Heart left ventricle (tissue), 16 donors: ENCODE results near the gene DIP2B. TPM values are rescaled to one million over a fixed set of nuclear protein-coding genes. Genes with fewer than 3 reads are reported as not detected.

Experiments
- ATAC-seq, 4 donors: fragments of 200-7000 bp; cut with Tn5 transposase; one replicate each; pipeline ENCODE4 v1.9.1; 2020 to 2022; ENCODE audit warnings: moderate library complexity in 4 of 4, mild to moderate bottlenecking in 3 of 4, moderate number of reproducible peaks in 1 of 4
- DNase-seq, 5 donors: peaks; one replicate each; pipeline ENCODE4 v3.0.0-alpha.2; 2020
- H3K27ac ChIP-seq, 12 donors: fragments of 200-600 bp; sonication (generic) in 4 of 12; one replicate each; pipeline versions ENCODE4 v1.5.0 to v1.8.0; 2016 to 2022; ENCODE audit warnings: mild to moderate bottlenecking in 2 of 12
- H3K27me3 ChIP-seq, 9 donors: fragments of 200-600 bp; sonication (generic) in 2 of 9; one replicate each; pipeline versions ENCODE4 v1.5.1 to v1.8.0; 2016 to 2022; ENCODE audit warnings: mild to moderate bottlenecking in 3 of 9
- H3K36me3 ChIP-seq, 9 donors: fragments of 200-600 bp; sonication (generic) in 2 of 9; one replicate each; pipeline versions ENCODE4 v1.5.0 to v1.8.0; 2018 to 2022; ENCODE audit warnings: mild to moderate bottlenecking in 2 of 9
- H3K4me1 ChIP-seq, 12 donors: fragments of 200-600 bp; sonication (generic) in 4 of 12; one replicate each; pipeline versions ENCODE4 v1.5.0 to v1.8.0; 2016 to 2022; ENCODE audit warnings: mild to moderate bottlenecking in 3 of 12
- H3K4me3 ChIP-seq, 12 donors: fragments of 200-600 bp; sonication (generic) in 4 of 12; one replicate each; pipeline versions ENCODE4 v1.5.0 to v1.8.0; 2017 to 2022; ENCODE audit warnings: mild to moderate bottlenecking in 9 of 12, moderate library complexity in 4 of 12
- H3K9me3 ChIP-seq, 12 donors: fragments of 200-600 bp; sonication (generic) in 4 of 12; one replicate each; pipeline versions ENCODE4 v1.5.0 to v1.8.0; 2016 to 2022; ENCODE audit warnings: mild to moderate bottlenecking in 1 of 12
- POLR2A ChIP-seq, 2 donors: fragments of 450-650 bp; IDR thresholded peaks; one replicate each; pipeline ENCODE4 v1.6.1; 2017; ENCODE audit warnings: antibody characterized with exemption in 2 of 2, mild to moderate bottlenecking in 2 of 2, moderate library complexity in 2 of 2
- WGBS, 4 donors: extraction: QIAGEN DNeasy Blood & Tissue Kit in 2 of 4; methylation state at CpG; one replicate each; pipeline versions ENCODE4 v1.1.5 to v1.1.7; 2013 to 2018; 5-methylcytosine and 5-hydroxymethylcytosine counted together
- intact Hi-C, 10 donors: fragments of 100-400 bp; cut with DNase I; formaldehyde crosslinking; loops; one replicate each; pipeline versions ENCODE4 v1.11.1 to v1.14.2; 2022
- polyA plus RNA-seq, 2 donors: library from polyadenylated mRNA; stranded (reverse); fragments of 200-250 nt; gene quantifications; one replicate each; pipeline ENCODE4 v1.2.3, GENCODE V29; 2013
- total RNA-seq, 9 donors: library from RNA; depleted of rRNA in 2 of 9; stranded (reverse); fragments of >200 nt in 2 of 9; fragmentation: NEBNext Ultra II Directional in 3 of 9; extraction: Animal tissue kit (Norgen Biotek cat#: 25700) in 3 of 9; gene quantifications; one replicate each; pipeline versions ENCODE4 v1.1.0 to v1.2.4, GENCODE V29; 2016 to 2023
- TF ChIP-seq, protein P1 (sequence below), 12 donors: fragments of 200-600 bp; sonication (generic) in 4 of 12; IDR thresholded peaks; one replicate each; pipeline versions ENCODE4 v1.5.0 to v1.8.0; 2018 to 2022; ENCODE audit warnings: antibody characterized with exemption in 12 of 12, mild to moderate bottlenecking in 5 of 12
- donor health status: ischemic (EF 13 %, LVEDD 7.1; RV severe dilation, severe dysfunction).
- donor health status: healthy with polysubstance abuse.
- donor health status: DM: no; HTN: yes; CAD: no.
- donor health status: DM: no; HTN: no; CAD: no.
- donor health status: ischemic (EF 25% LVEDD 6.9; RV normal size, moderate dysfunction).
- donor health status: ischemic (EF 25% LVEDD 5.7; RV mildly dilated, moderate dysfunction).
- donor health status: healthy.
- donor health status: DM: yes; HTN: yes; CAD: no.
- donor health status: ischemic (EF 35%, LVEDD 5.7; RV mildly dilated, moderate dysfunction).
- donor health status: nonischemic (EF 11% LVEDD 7.7; RV severe dilation, severe dysfunction).
- donor health status: DM: yes; HTN: yes; CAD: no.
- donor health status: PGD.
- donor health status: ischemic (EF 29% LVEDD 5.4; RV normal size, mild dysfunction).
- donor health status: nonischemic (EF 23%, LVEDD 6.1; RV moderate dilation, normal function).

The DIP2B gene
- total and polyA plus RNA-seq, 11 donors, result 3.4 to 25.0 (median 16.7) TPM

GRCh38 chr12:50720085-50720484, 215.3 kb downstream of the DIP2B start:
- DNase-seq (no peak), ATAC-seq (no peak)
- Histone ChIP-seq H3K36me3 (peaks cover 0 to 99% (median 88%) of the 10 kb centered on the region in 9 donors), H3K4me3 (no peak overlapping the region), H3K9me3 (no peaks in the 10 kb centered on the region), H3K4me1 (peaks cover 0 to 21% (median 0%) of the 10 kb centered on the region in 12 donors), H3K27ac (no peak overlapping the region), H3K27me3 (no peaks in the 10 kb centered on the region)
- WGBS, 4 donors, result 90 to 100% (median 97%) methylated on average over 3 of the region's 3 CpGs
- no peak for TF ChIP-seq POLR2A (IDR thresholded peaks at IDR 0.05)
- TF ChIP-seq, protein P1, sequence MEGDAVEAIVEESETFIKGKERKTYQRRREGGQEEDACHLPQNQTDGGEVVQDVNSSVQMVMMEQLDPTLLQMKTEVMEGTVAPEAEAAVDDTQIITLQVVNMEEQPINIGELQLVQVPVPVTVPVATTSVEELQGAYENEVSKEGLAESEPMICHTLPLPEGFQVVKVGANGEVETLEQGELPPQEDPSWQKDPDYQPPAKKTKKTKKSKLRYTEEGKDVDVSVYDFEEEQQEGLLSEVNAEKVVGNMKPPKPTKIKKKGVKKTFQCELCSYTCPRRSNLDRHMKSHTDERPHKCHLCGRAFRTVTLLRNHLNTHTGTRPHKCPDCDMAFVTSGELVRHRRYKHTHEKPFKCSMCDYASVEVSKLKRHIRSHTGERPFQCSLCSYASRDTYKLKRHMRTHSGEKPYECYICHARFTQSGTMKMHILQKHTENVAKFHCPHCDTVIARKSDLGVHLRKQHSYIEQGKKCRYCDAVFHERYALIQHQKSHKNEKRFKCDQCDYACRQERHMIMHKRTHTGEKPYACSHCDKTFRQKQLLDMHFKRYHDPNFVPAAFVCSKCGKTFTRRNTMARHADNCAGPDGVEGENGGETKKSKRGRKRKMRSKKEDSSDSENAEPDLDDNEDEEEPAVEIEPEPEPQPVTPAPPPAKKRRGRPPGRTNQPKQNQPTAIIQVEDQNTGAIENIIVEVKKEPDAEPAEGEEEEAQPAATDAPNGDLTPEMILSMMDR (IDR thresholded peaks at IDR 0.05), result no peak
- intact Hi-C loops, result no loop called here

GRCh38 chr12:50720501-50720900, 215.7 kb downstream of the DIP2B start:
- no peaks in the 10 kb centered on the region for H3K9me3 ChIP-seq
- H3K4me1 ChIP-seq, result peaks cover 0 to 21% (median 4%) of the 10 kb centered on the region in 12 donors
- WGBS, 4 donors, result 86 to 95% (median 91%) methylated on average over 5 of the region's 5 CpGs
- ATAC-seq, result no peak
- no peak overlapping the region for H3K27ac ChIP-seq
- H3K27me3 ChIP-seq, result no peaks in the 10 kb centered on the region
- intact Hi-C loops, result no loop called here
- H3K36me3 ChIP-seq, result peaks cover 0 to 99% (median 88%) of the 10 kb centered on the region in 9 donors
- TF ChIP-seq, protein P1 (IDR thresholded peaks at IDR 0.05), result no peak
- no peak for TF ChIP-seq POLR2A (IDR thresholded peaks at IDR 0.05)
- no peak overlapping the region for H3K4me3 ChIP-seq
- DNase-seq, result no peak

DNA sequence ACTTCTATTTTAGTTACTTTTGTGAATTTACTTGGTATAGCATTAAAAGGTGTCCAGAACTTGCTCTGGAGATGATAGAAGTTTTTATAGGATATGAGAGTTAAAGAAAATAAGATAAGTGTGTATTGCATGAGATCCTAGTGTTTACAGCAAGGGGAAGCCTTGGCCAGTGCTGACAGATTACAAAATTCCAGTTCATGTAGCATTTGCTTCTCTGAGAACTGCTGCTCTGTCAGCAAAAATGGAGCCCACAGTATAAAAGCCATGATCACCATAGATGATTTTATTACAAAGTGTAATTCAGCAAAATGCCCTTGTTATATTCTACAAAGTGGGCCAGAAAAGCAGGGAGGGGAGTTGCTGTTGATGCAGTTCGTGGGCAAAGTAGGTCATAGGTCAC, 219.1 kb downstream of the DIP2B start:
- DNase-seq, result no peak
- TF ChIP-seq POLR2A (IDR thresholded peaks at IDR 0.05), result no peak
- TF ChIP-seq, protein P1 (IDR thresholded peaks at IDR 0.05), result no peak
- Histone ChIP-seq H3K4me3 (no peak overlapping the region), H3K27ac (no peak overlapping the region), H3K4me1 (peaks cover 0 to 26% (median 8%) of the 10 kb centered on the region in 12 donors), H3K9me3 (no peaks in the 10 kb centered on the region), H3K27me3 (no peaks in the 10 kb centered on the region), H3K36me3 (peaks cover 0 to 100% (median 94%) of the 10 kb centered on the region in 9 donors)
- 50 to 69% (median 51%) methylated on average over 1 of the region's 1 CpG for WGBS, 4 donors
- intact Hi-C loops, result no loop called here
- ATAC-seq, result no peak

- intact Hi-C loops, result loop anchor here in 2 of 10 donors (5.0 kb wide), 2 partner anchors 218 to 223 kb away; partner anchors contain the start of gene DIP2B (in 1 of the 2)
- Histone ChIP-seq H3K4me1 (peaks cover 0 to 24% (median 8%) of the 10 kb centered on the region in 12 donors), H3K9me3 (no peaks in the 10 kb centered on the region), H3K4me3 (no peak overlapping the region), H3K27ac (peak overlapping the region in 4 of 12 donors; percentile 25 to 36 (median 31)), H3K36me3 (peaks cover 0 to 100% (median 97%) of the 10 kb centered on the region in 9 donors), H3K27me3 (no peaks in the 10 kb centered on the region)
- WGBS, 4 donors, result 55 to 62% (median 58%) methylated on average over 5 of the region's 5 CpGs
- ATAC-seq (peak in 1 of 4 donors; percentile 23), DNase-seq (no peak)
- TF ChIP-seq POLR2A (IDR thresholded peaks at IDR 0.05), result no peak
- TF ChIP-seq, protein P1 (IDR thresholded peaks at IDR 0.05), result no peak
Observed at GRCh38 chr12:50725011-50725942, 220.5 kb downstream of the DIP2B start.
